ENCODE measurements around the gene LITAFD.

Gene LITAFD

GRCh38 chr16:8892101-8892575 is 10.0 kb downstream of the LITAFD start:
- peak overlapping the region; percentile 59 for H3K4me3 Mint-ChIP-seq

GRCh38 chr16:8893426-8893825 is 11.3 kb downstream of the LITAFD start:
- Mint-ChIP-seq H3K36me3 (ENCODE audit: low read depth) (peaks cover 70% of the 10 kb centered on the region), H3K4me1 (ENCODE audit: low read depth) (peaks cover 20% of the 10 kb centered on the region), H3K4me3 (no peak overlapping the region), H3K27me3 (no peaks in the 10 kb centered on the region), H3K27ac (no peak overlapping the region), H3K9me3 (no peaks in the 10 kb centered on the region)

More at GRCh38 chr16:8892101-8892575, 10.0 kb downstream of the LITAFD start:
- Mint-ChIP-seq H3K4me1 (ENCODE audit: low read depth) (peaks cover 20% of the 10 kb centered on the region), H3K9me3 (no peaks in the 10 kb centered on the region), H3K27ac (peak overlapping the region; percentile 87), H3K27me3 (no peaks in the 10 kb centered on the region), H3K36me3 (ENCODE audit: low read depth) (peaks cover 64% of the 10 kb centered on the region)

DNA sequence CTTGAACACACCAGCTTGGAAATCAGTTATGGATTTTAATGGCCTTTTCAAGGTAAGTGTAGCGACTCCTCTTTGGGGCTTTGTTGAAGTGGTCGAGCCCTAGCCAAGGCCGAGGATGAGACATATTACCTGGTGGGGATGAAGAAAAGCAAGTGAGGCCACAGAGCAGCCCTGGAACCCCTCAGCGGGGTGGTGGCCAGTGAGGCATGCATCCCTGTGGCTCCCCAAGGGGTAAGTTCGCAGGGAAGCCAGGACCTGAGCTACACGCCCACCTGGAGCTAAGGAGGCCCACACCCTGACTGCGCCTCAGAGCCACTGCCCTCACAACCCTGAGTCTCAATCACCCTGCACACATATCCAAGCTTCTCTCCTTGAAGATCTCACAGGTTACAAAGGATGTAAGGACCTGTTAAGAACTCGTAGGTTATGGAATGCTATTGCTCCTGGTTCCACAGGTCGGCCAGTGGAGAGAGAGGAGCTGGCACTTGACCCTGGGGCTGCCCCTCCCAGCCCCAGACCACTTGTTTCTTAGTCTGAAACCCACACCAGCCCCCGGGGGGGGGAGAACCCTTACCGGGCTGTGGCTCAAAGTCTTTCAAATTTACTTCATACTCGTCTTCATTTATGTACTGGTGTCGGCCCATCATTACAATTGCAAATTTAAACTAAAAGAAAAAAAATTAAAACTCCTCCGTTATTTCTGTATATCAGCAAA is 12.0 kb downstream of the LITAFD start:
- H3K27me3 Mint-ChIP-seq, result no peaks in the 10 kb centered on the region
- H3K4me1 Mint-ChIP-seq (ENCODE audit: low read depth), result peaks cover 20% of the 10 kb centered on the region
- H3K36me3 Mint-ChIP-seq (ENCODE audit: low read depth), result peaks cover 75% of the 10 kb centered on the region
- H3K27ac Mint-ChIP-seq, result no peak overlapping the region
- H3K9me3 Mint-ChIP-seq, result no peaks in the 10 kb centered on the region
- H3K4me3 Mint-ChIP-seq, result no peak overlapping the region

DNA sequence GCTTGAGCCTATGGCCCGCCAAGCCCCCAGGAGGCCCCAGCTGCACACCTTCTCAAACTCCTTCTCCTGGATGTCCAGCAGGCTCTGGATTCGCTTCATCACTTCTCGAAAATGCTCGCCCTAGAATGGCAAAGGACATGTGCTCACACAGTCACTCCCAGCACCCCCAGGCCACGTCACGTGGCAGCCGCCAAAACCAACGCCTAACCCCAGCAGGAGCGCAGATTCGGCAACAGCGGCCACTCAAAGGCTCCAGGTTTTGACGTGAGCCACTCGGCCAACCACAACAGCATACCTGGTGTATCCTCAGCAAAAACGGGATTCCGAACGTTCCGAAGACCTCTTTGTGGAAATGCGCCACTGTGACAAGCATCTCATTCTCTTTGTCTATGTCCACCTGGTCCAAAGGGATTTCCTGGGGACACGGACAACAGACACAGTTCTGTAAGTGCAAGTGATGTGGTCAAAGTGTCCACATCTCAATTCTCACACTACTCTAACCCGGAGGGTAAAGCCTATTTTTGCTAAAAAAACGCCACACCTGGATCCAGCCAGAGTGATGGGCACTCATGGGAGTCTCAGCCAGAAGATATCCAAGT is 12.7 kb downstream of the LITAFD start:
- H3K4me3 Mint-ChIP-seq, result no peak overlapping the region
- H3K4me1 Mint-ChIP-seq (ENCODE audit: low read depth), result peaks cover 20% of the 10 kb centered on the region
- peaks cover 82% of the 10 kb centered on the region for H3K36me3 Mint-ChIP-seq (ENCODE audit: low read depth)
- no peaks in the 10 kb centered on the region for H3K27me3 Mint-ChIP-seq
- no peaks in the 10 kb centered on the region for H3K9me3 Mint-ChIP-seq
- H3K27ac Mint-ChIP-seq, result no peak overlapping the region

DNA sequence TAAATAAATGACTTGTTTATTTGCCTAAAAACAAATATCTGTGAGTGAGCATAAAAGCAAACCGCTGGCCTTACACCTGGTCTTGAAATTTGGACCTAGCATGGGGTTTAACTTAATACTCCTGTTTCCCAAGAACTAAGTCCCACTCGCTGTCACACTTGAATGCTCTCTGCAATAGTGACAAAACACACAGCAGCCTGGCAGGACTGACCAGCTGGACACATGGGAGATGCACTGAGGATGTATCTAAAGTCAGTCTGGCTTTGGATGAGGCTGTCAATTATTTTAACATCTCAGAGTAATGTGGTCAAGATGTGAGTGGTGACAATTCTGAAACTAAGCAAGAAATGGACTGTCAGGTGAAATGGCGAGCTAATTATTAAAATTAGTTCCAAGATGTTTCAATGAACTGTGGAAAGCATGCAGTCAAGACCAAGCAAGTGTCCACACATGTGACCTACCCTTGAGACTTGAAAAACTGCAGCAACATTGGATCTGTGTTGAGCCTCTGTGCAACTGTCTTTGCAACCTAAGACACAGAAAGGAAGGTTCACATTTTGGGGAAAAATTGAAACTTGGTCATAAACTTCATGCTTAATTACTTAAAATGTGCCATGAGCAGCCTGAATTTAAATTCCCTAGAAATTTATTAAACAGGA is 16.6 kb downstream of the LITAFD start:
- no peaks in the 10 kb centered on the region for H3K9me3 Mint-ChIP-seq
- no peaks in the 10 kb centered on the region for H3K27me3 Mint-ChIP-seq
- H3K4me1 Mint-ChIP-seq (ENCODE audit: low read depth), result no peaks in the 10 kb centered on the region
- peak overlapping the region; percentile 26 for H3K27ac Mint-ChIP-seq
- H3K4me3 Mint-ChIP-seq, result no peak overlapping the region
- H3K36me3 Mint-ChIP-seq (ENCODE audit: low read depth), result peaks cover 81% of the 10 kb centered on the region

DNA sequence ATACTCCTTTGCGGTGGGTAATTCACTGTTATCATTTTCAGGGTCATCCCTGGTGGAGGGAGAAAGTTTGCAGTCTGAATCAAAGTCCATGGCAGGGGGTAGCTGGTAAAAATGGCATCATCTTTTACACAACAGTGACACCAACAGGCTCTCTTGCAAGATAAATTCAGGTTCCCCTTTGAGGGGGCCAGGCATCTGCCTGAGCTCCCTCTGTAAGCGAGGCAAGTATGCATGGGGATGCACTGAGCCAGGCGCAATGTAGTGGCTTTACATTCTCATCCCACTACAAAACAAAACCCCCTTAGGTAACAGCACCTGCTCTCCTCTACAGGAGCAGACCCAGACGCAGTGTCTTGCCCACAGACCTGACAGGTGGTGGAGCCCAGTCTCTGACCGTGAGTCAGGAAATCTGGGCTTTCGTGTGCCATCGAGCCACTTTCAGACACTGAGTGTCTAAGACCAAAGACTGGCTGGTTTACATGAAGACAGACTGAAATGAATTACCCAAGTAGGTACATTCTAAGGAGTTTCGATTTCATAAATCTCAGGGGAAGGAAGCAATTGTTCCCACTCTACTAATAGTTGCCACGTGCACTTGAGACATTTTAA is 17.7 kb downstream of the LITAFD start:
- Mint-ChIP-seq H3K27me3 (no peaks in the 10 kb centered on the region), H3K36me3 (ENCODE audit: low read depth) (peaks cover 82% of the 10 kb centered on the region), H3K9me3 (no peaks in the 10 kb centered on the region), H3K27ac (peak overlapping the region; percentile 41), H3K4me3 (no peak overlapping the region), H3K4me1 (ENCODE audit: low read depth) (no peaks in the 10 kb centered on the region)

DNA sequence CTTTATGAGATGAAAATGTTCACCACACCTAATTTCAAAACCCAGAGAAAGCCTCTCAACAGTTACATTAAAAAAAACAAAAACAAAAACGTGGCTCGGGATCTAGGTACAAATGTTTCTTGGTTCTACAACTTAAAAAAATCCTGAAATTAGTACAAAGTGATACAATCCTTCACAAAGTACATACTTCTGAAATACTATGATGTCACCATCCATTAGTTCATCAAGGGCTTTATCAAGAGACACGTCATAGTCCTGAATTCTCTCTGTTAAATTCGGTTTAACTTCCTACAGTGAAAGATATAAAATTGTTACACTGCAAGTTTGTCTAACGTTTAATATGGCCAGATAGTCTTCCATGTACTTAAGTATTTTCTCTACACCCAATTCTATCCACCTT is 18.2 kb downstream of the LITAFD start:
- H3K27ac Mint-ChIP-seq, result peak overlapping the region; percentile 41
- peaks cover 82% of the 10 kb centered on the region for H3K36me3 Mint-ChIP-seq (ENCODE audit: low read depth)
- no peaks in the 10 kb centered on the region for H3K9me3 Mint-ChIP-seq
- no peaks in the 10 kb centered on the region for H3K4me1 Mint-ChIP-seq (ENCODE audit: low read depth)
- no peaks in the 10 kb centered on the region for H3K27me3 Mint-ChIP-seq
- no peak overlapping the region for H3K4me3 Mint-ChIP-seq

DNA sequence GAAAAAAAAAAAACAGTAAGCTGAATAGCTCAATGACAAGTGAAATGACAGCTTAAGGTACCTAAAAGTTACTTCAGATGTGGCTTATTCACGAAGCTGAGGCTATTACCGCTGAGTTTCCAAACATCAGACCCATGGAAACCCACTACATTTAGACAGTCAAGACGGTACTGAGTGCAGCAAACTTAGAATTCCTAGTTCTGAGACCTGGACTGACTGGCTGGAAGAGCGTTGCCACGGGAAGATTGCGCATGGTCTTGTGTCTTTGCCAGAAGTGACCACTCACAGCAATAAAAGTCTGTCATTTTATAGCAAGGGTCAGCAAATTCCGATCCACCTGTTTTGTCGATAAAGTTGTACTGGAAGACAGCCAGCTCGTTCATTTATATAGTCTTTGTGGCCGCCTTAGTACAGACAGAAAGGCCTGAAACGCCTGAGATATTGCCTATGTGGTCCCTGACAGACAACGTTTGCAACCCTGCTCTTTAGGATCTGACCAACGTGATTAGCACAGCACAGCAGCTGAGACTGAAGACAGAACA is 19.2 kb downstream of the LITAFD start:
- H3K27ac Mint-ChIP-seq, result no peak overlapping the region

GRCh38 chr16:8903004-8903403 is 20.9 kb downstream of the LITAFD start:
- Mint-ChIP-seq H3K27me3 (no peaks in the 10 kb centered on the region), H3K4me1 (ENCODE audit: low read depth) (peaks cover 10% of the 10 kb centered on the region), H3K36me3 (ENCODE audit: low read depth) (peaks cover 91% of the 10 kb centered on the region), H3K4me3 (no peak overlapping the region), H3K9me3 (no peaks in the 10 kb centered on the region), H3K27ac (no peak overlapping the region)

More for the DNA sequence above, 19.2 kb downstream of the LITAFD start:
- no peaks in the 10 kb centered on the region for H3K9me3 Mint-ChIP-seq
- H3K36me3 Mint-ChIP-seq (ENCODE audit: low read depth), result peaks cover 88% of the 10 kb centered on the region
- no peaks in the 10 kb centered on the region for H3K4me1 Mint-ChIP-seq (ENCODE audit: low read depth)
- H3K4me3 Mint-ChIP-seq, result no peak overlapping the region
- H3K27me3 Mint-ChIP-seq, result no peaks in the 10 kb centered on the region

DNA sequence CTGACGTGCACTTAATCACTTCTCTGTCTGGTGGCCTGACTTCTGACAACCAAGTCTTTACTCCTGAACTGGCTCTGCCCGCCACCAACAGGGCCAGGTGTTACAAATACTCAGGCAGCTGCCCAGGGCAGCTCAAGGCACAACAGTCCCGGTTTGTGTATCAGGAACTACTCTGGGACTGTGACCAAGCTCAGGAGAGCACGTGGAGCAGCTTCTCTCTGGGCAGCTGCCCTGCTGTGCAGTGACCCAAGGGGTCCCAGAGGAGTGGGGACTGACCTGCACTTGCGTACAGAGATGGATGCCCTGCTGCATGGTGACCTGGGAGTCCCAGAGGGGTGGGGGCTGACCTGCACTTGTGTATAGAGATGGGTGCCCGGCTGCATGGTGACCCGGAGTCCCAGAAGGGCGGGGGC is 21.9 kb downstream of the LITAFD start:
- H3K9me3 Mint-ChIP-seq, result no peaks in the 10 kb centered on the region
- peaks cover 93% of the 10 kb centered on the region for H3K36me3 Mint-ChIP-seq (ENCODE audit: low read depth)
- peak overlapping the region; percentile 21 for H3K27ac Mint-ChIP-seq
- H3K4me3 Mint-ChIP-seq, result no peak overlapping the region
- peaks cover 15% of the 10 kb centered on the region for H3K4me1 Mint-ChIP-seq (ENCODE audit: low read depth)
- H3K27me3 Mint-ChIP-seq, result no peaks in the 10 kb centered on the region

- no peaks in the 10 kb centered on the region for H3K9me3 Mint-ChIP-seq
- H3K27ac Mint-ChIP-seq, result no peak overlapping the region
- H3K4me1 Mint-ChIP-seq (ENCODE audit: low read depth), result peaks cover 19% of the 10 kb centered on the region
- H3K36me3 Mint-ChIP-seq (ENCODE audit: low read depth), result peaks cover 90% of the 10 kb centered on the region
- H3K4me3 Mint-ChIP-seq, result no peak overlapping the region
- no peaks in the 10 kb centered on the region for H3K27me3 Mint-ChIP-seq
Observed at GRCh38 chr16:8905168-8905762, 23.1 kb downstream of the LITAFD start.

GRCh38 chr16:8905795-8906591 is 23.8 kb downstream of the LITAFD start:
- Mint-ChIP-seq H3K27ac (no peak overlapping the region), H3K4me3 (no peak overlapping the region)

DNA sequence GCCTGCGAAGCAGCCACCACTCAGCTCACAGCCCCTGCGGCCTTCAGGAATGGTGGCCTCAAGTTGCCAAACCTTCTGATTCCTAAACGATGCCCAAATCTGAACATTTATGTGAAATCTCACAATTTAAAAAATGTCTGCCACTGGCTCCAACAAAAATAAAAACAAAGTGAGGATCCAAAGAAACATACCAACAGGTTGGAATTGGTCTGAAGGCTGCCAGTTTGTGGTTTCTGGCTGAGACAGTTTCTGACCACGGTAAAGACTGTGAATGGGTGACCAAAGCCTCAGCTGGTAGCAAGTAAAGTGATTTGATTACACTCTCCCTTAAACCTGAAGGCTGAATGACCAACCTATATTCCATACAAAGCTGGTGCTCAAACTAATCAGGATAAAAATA is 24.9 kb downstream of the LITAFD start:
- Mint-ChIP-seq H3K27ac (peak overlapping the region; percentile 71), H3K4me1 (ENCODE audit: low read depth) (peaks cover 28% of the 10 kb centered on the region), H3K36me3 (ENCODE audit: low read depth) (peaks cover 88% of the 10 kb centered on the region)

More at GRCh38 chr16:8905795-8906591, 23.8 kb downstream of the LITAFD start:
- peaks cover 25% of the 10 kb centered on the region for H3K4me1 Mint-ChIP-seq (ENCODE audit: low read depth)
- H3K9me3 Mint-ChIP-seq, result no peaks in the 10 kb centered on the region
- H3K27me3 Mint-ChIP-seq, result no peaks in the 10 kb centered on the region
- H3K36me3 Mint-ChIP-seq (ENCODE audit: low read depth), result peaks cover 90% of the 10 kb centered on the region

More for the DNA sequence above, 24.9 kb downstream of the LITAFD start:
- Mint-ChIP-seq H3K9me3 (no peaks in the 10 kb centered on the region), H3K27me3 (no peaks in the 10 kb centered on the region), H3K4me3 (no peak overlapping the region)

Measured in stimulated activated naive CD8-positive, alpha-beta T cell treated with anti-CD3 and anti-CD28 coated beads, Interleukin-15, Interleukin-2, amounts not matched to agents 100 ng/mL and 50 ng/mL, for 24 hours (primary cell).